OCI-LY1 (cell line): ENCODE results near the gene TUFM.

ENCODE experiments used
- H2AFZ ChIP-seq: fragments of 200-600 bp; sonication (generic), shearing (Covaris generic); 2 replicates; pipeline ENCODE4 v1.6.0; 2014; ENCODE audit warnings: antibody characterized with exemption, mild to moderate bottlenecking, low read length
- H3F3A ChIP-seq: fragments of 200-600 bp; sonication (generic), shearing (Covaris generic); 2 replicates; pipeline ENCODE4 v1.6.0; 2014; ENCODE audit warnings: mild to moderate bottlenecking, antibody characterized with exemption, low read length, moderate library complexity; ENCODE audit not compliant: insufficient read depth
- H3K27ac ChIP-seq: fragments of 200-600 bp; sonication (generic); 2 replicates; pipeline ENCODE4 v1.5.1; 2014; ENCODE audit warnings: low read length, mixed run types, mild to moderate bottlenecking, low read depth; ENCODE audit not compliant: poor library complexity, severe bottlenecking
- H3K27me3 ChIP-seq: fragments of 200-600 bp; sonication (generic); 2 replicates; pipeline ENCODE4 v1.6.0; 2014; ENCODE audit warnings: antibody characterized with exemption, mild to moderate bottlenecking, low read length, moderate library complexity; ENCODE audit not compliant: insufficient read depth
- H3K36me3 ChIP-seq: fragments of 200-600 bp; sonication (generic); 2 replicates; pipeline ENCODE4 v1.6.1; 2014; ENCODE audit warnings: mild to moderate bottlenecking, antibody characterized with exemption, low read length, moderate library complexity, mixed read lengths; ENCODE audit not compliant: insufficient read depth
- H3K4me1 ChIP-seq: fragments of 200-600 bp; sonication (generic); 2 replicates; pipeline ENCODE4 v1.5.1; 2014; ENCODE audit warnings: mild to moderate bottlenecking, low read length, moderate library complexity; ENCODE audit not compliant: insufficient read depth, severe bottlenecking
- H3K4me2 ChIP-seq: fragments of 200-600 bp; sonication (generic), shearing (Covaris generic); 2 replicates; pipeline ENCODE4 v1.6.1; 2014; ENCODE audit warnings: low read length
- H3K4me3 ChIP-seq: fragments of 200-600 bp; sonication (generic); 2 replicates; pipeline ENCODE4 v1.5.1; 2014; ENCODE audit warnings: low read length, low read depth, mild to moderate bottlenecking, mixed read lengths; ENCODE audit not compliant: poor library complexity, severe bottlenecking
- H3K79me2 ChIP-seq: fragments of 200-600 bp; shearing (Covaris generic); 2 replicates; pipeline ENCODE4 v1.6.1; 2016; ENCODE audit warnings: mixed run types, low read length, mixed read lengths; ENCODE audit not compliant: insufficient read depth
- H3K9ac ChIP-seq: fragments of 200-600 bp; sonication (generic), shearing (Covaris generic); 2 replicates; pipeline ENCODE4 v1.6.1; 2014; ENCODE audit warnings: mild to moderate bottlenecking, low read length, mixed read lengths
- H3K9me2 ChIP-seq: fragments of 200-600 bp; sonication (generic), shearing (Covaris generic); 2 replicates; pipeline ENCODE4 v1.6.1; 2014; ENCODE audit warnings: low read depth, mild to moderate bottlenecking, low read length, mixed read lengths
- H3K9me3 ChIP-seq: fragments of 200-600 bp; shearing (Covaris generic); 2 replicates; pipeline ENCODE4 v1.6.1; 2014; ENCODE audit warnings: low read length, mixed read lengths
- H4K20me1 ChIP-seq: fragments of 200-600 bp; sonication (generic), shearing (Covaris generic); 2 replicates; pipeline ENCODE4 v1.6.0; 2016; ENCODE audit warnings: mild to moderate bottlenecking, low read length; ENCODE audit not compliant: insufficient read depth
- CTCF ChIP-seq: fragments of 200-600 bp; sonication (generic), shearing (Covaris generic); IDR thresholded peaks from 2 replicates; pipeline ENCODE4 v1.5.1; 2017; ENCODE audit warnings: mild to moderate bottlenecking, antibody characterized with exemption, low read length, moderate library complexity, mixed read lengths
- EZH2 ChIP-seq: fragments of 200-600 bp; sonication (generic), shearing (Covaris generic); IDR thresholded peaks from 2 replicates; pipeline ENCODE4 v1.8.0; 2017; ENCODE audit warnings: borderline replicate concordance, mixed run types, mild to moderate bottlenecking, antibody characterized with exemption, low read length, moderate library complexity, mixed read lengths

TUFM gene

GRCh38 chr16:28824717-28824973 lies 21.5 kb downstream of the TUFM start:
- Histone ChIP-seq H3K36me3 (peaks cover 56% of the 10 kb centered on the region), H3K9me3 (no peaks in the 10 kb centered on the region), H3K4me3 (peak overlapping the region; percentile 80), H3F3A (no peaks in the 10 kb centered on the region), H3K4me2 (peak overlapping the region; percentile 81), H3K9me2 (no peaks in the 10 kb centered on the region), H3K79me2 (peaks cover 31% of the 10 kb centered on the region), H3K4me1 (peaks cover 24% of the 10 kb centered on the region), H3K27ac (peak overlapping the region; percentile 86), H3K9ac (peak overlapping the region; percentile 98), H3K27me3 (no peaks in the 10 kb centered on the region), H2AFZ (no peak overlapping the region), H4K20me1 (no peaks in the 10 kb centered on the region)
- TF ChIP-seq CTCF (no peak), EZH2 (no peak)

GRCh38 chr16:28823873-28824716 lies 22.1 kb downstream of the TUFM start:
- Histone ChIP-seq H3K9me3 (no peaks in the 10 kb centered on the region), H3K4me3 (peak overlapping the region; percentile 80), H3K9me2 (no peaks in the 10 kb centered on the region), H3K4me2 (peak overlapping the region; percentile 81), H3K36me3 (peaks cover 51% of the 10 kb centered on the region), H3K4me1 (peaks cover 24% of the 10 kb centered on the region), H3K27ac (peak overlapping the region; percentile 86), H3K79me2 (peaks cover 31% of the 10 kb centered on the region), H3K9ac (peak overlapping the region; percentile 98), H4K20me1 (no peaks in the 10 kb centered on the region), H2AFZ (no peak overlapping the region), H3F3A (no peaks in the 10 kb centered on the region), H3K27me3 (no peaks in the 10 kb centered on the region)
- TF ChIP-seq CTCF (no peak), EZH2 (no peak)

GRCh38 chr16:28823291-28823872 lies 22.8 kb downstream of the TUFM start:
- peaks cover 44% of the 10 kb centered on the region for H3K36me3 ChIP-seq
- no peaks in the 10 kb centered on the region for H3K27me3 ChIP-seq
- H3K9ac ChIP-seq, result peak overlapping the region; percentile 98
- H3K4me2 ChIP-seq, result peak overlapping the region; percentile 81
- H3K4me1 ChIP-seq, result peaks cover 24% of the 10 kb centered on the region
- no peaks in the 10 kb centered on the region for H3F3A ChIP-seq
- H2AFZ ChIP-seq, result no peak overlapping the region
- H3K9me2 ChIP-seq, result no peaks in the 10 kb centered on the region
- TF ChIP-seq CTCF (no peak), EZH2 (no peak)
- H3K27ac ChIP-seq, result peak overlapping the region; percentile 86
- H3K9me3 ChIP-seq, result no peaks in the 10 kb centered on the region
- peaks cover 31% of the 10 kb centered on the region for H3K79me2 ChIP-seq
- H3K4me3 ChIP-seq, result peak overlapping the region; percentile 80
- H4K20me1 ChIP-seq, result no peaks in the 10 kb centered on the region
